Measurements from ENCODE around the gene ZBTB48.

The ZBTB48 gene

DNA sequence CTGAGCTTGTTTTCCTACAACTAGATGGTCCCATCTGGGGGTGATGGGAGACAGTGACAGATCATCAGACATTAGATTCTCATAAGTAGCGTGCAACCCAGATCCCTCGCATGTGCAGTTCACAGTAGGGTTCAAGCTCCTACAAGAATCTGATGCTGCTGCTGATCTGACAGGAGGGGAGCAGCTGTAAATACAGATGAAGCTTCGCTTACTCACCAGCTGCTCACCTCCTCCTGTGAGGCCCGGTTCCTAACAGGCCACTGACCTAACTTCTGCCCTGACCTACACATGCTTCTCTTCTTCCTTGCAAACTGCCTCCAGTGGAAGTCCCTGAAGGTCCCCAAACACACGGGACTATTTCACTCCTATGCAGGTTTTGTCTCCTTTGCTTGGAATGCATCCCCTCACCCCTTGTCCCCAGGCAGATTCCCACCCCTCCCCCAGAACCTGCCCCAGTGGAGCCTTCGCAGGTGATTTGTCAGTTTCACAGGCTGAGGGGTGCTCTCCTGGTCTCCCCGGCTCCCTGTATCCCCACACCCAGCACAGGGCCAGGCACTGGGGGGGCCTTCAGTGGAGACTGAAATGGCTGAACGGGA, 5.7 kb upstream of the ZBTB48 start:
- DNase-seq: no peak

DNA sequence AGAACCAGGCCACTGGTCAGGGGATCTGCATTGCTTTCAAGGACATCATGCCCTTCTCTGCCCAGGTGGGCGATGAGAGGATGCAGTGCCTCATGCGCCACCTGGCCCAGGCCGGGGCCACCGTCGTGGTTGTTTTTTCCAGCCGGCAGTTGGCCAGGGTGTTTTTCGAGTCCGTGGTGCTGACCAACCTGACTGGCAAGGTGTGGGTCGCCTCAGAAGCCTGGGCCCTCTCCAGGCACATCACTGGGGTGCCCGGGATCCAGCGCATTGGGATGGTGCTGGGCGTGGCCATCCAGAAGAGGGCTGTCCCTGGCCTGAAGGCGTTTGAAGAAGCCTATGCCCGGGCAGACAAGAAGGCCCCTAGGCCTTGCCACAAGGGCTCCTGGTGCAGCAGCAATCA, 5.0 kb upstream of the ZBTB48 start:
- no peak for DNase-seq

DNA sequence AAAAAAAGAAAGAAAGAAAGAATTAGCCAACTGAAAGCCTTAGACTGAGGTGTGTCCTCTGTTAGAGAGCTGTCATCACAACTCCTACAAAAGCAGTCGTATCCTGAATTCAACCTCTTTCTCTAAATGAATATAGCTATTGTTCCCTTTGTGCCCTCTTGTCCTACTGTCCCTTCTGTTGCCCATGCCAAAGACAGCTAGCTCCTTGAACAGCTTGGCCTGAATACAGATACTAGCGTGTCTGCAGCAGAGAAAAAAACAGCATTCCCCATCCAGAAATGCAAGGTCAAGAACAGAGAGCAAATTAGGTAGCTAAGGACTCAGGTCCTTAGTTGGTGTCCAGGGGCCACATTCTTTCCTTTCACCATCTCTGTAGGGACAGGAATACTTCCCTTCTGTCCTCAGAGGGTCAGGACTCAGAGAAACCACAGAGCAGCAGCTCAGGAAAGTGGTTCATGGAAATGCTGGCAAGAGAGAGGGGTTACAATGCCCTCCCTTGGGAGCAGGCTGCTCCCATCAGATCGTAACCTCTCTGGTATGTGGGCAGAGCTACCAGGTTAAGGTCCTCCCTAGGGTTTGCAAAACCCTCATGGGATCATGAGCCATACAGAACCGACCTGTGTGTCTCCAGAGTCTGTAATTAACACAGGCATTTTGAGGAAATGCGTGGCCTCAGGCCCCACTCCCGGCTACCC, 1.8 kb upstream of the ZBTB48 start:
- DNase-seq: no peak

DNA sequence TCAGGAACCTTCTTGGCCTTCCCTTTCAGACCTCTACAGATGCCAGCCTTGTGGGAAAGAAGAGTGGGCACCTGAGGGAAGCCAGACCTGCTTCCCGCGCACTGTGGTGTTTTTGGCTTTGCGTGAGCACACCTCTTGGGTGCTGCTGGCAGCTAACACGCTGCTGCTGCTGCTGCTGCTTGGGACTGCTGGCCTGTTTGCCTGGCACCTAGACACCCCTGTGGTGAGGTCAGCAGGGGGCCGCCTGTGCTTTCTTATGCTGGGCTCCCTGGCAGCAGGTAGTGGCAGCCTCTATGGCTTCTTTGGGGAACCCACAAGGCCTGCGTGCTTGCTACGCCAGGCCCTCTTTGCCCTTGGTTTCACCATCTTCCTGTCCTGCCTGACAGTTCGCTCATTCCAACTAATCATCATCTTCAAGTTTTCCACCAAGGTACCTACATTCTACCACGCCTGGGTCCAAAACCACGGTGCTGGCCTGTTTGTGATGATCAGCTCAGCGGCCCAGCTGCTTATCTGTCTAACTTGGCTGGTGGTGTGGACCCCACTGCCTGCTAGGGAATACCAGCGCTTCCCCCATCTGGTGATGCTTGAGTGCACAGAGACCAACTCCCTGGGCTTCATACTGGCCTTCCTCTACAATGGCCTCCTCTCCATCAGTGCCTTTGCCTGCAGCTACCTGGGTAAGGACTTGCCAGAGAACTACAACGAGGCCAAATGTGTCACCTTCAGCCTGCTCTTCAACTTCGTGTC, 995 bp upstream of the ZBTB48 start:
- DNase-seq: no peak

DNA sequence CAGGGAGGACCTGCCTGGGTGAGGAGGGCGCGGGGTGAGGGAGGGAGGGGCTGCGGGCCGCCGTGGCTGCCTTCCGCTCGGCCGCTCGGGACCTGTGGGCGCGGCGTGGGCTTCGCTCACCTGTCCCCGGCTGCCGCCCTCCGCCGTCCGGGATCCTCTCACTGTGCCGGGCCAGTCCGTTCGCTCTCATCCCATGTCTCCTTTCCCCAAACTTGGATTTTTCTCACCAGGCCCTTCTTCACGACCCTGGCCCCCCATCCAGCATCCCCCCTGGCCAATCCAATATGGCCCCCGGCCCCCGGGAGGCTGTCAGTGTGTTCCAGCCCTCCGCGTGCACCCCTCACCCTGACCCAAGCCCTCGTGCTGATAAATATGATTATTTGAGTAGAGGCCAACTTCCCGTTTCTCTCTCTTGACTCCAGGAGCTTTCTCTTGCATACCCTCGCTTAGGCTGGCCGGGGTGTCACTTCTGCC, 362 bp downstream of the ZBTB48 start:
- DNase-seq: no peak

DNA sequence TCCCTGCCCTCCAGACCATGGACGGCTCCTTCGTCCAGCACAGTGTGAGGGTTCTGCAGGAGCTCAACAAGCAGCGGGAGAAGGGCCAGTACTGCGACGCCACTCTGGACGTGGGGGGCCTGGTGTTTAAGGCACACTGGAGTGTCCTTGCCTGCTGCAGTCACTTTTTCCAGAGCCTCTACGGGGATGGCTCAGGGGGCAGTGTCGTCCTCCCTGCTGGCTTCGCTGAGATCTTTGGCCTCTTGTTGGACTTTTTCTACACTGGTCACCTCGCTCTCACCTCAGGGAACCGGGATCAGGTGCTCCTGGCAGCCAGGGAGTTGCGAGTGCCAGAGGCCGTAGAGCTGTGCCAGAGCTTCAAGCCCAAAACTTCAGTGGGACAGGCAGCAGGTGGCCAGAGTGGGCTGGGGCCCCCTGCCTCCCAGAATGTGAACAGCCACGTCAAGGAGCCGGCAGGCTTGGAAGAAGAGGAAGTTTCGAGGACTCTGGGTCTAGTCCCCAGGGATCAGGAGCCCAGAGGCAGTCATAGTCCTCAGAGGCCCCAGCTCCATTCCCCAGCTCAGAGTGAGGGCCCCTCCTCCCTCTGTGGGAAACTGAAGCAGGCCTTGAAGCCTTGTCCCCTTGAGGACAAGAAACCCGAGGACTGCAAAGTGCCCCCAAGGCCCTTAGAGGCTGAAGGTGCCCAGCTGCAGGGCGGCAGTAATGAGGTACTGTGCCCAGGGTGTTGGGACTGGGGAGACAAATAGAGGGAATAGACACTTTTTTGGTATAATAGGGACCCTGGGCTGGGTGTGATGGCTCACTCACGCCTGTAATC, 1.0 kb downstream of the ZBTB48 start:
- no peak for DNase-seq

DNA sequence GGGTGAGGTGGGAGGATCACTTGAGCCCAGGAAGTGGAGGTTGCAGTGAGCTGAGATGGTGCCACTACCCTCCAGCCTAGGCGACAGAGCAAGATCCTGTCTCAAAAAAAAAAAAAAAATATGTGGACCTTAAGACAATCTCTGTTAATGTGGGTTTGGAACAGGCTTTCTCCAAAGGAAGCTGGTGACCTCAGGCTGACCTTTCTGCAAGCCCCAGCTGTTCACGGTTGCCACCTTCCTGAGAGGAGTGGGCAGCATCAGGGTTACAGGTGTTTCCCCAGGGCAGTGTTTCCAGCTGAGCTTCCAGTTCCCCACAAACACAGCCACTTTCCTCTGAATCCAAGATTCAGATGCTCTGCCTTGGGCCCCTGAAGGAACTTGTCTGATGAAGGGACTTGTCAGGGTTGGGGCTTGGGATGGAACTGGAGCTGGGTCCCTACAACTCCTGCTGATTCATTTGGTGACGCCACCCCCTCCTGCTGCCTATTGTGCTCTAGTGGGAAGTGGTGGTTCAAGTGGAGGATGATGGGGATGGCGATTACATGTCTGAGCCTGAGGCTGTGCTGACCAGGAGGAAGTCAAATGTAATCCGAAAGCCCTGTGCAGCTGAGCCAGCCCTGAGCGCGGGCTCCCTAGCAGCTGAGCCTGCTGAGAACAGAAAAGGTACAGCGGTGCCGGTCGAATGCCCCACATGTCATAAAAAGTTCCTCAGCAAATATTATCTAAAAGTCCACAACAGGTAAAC, 1.9 kb downstream of the ZBTB48 start:
- peak; percentile 95 for DNase-seq

DNA sequence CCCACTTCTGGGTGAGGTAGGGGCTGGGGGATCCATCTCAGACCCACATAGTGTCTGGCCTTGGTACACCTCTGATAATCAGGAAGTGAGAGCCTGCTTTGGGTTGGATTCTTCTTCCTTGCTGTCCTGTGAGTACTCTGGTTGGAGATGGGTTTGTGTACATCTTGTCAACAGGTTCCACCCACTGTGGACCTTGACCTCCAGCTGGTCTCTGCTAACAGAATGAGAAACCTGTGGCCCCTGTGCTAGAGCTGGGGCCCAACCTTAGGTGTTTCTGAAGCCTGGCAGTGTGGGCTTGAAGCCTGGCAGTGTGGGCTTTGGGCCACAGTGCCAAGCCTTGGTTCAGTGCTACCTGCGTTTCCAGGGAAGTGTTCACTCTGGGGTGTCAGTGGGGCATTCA, 2.6 kb downstream of the ZBTB48 start:
- DNase-seq: peak; percentile 74

DNA sequence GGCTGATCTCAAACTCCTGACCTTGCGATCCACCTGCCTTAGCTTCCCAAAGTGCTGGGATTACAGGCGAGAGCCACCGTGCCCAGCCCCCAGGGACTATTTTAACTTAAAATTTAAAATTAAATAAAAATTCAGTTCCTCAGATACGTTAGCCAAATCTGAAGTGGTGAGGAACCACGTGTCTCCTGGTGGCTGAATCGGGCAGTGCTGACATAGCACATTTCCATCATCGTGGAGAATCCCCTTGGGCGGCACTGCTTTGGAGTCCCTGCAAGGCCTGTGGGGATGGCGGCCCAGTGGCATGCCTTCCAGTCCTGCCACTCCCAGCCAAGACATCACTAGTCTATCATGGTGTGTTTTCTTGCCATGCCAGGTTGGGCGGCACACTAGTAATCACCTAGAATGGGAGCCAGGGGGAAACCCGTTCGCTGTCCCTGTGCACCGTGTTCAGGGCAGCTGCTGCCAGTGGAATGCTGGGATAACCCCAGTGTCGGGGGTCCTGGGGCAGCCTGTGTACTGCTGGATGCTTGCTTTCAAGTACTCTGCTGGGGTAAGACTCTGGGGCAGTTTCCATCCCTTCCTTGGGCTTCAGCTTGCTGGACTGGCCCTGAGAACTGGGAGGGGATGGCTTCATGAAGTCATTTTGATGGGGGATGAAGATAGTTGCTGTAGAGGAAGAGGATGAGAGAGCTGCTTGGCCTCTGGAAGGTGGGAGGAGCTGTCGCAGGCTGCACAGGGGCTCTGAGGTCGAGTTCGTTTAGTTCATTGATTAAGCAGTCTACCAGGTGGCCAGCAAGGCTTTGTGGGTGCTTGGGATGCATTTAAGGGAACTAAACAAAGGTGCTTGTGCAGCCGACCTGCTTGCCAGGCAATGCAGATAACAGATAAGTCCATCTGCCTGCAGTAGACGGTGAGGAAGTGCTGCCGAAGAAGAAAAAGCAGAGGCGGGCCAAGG, 4.6 kb downstream of the ZBTB48 start:
- DNase-seq: no peak

DNA sequence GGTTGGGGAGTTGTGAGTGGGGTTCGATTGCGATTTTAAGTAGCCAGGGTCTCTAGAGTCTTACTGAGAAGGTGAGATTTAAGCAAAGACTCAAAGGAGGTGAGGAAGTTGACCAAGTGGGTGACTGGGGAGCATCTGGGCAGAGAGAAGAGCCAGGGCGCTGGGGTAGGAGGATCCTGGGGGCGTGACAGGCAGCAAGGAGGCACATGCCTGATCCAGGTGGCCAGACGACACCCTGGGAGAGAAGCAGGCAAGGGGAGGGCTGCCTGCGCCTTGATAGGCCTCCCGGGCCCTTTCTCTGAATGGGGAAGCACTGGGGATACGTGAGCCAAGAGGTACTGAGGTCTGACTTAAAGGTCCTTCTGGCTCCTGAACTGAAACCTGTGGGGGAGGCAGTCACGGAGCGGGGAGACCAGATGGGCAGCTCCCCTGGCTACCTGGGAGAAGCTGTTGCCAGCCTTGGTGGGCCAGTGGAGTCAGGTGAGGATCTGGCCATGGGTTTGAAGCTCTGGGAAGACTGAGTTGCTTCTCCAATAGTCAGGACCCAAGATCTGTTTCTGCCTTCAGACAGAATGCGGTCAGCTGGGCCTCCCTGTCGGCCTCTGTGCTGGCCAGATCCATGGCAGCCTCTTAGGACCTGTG, 5.4 kb downstream of the ZBTB48 start:
- no peak for DNase-seq

DNA sequence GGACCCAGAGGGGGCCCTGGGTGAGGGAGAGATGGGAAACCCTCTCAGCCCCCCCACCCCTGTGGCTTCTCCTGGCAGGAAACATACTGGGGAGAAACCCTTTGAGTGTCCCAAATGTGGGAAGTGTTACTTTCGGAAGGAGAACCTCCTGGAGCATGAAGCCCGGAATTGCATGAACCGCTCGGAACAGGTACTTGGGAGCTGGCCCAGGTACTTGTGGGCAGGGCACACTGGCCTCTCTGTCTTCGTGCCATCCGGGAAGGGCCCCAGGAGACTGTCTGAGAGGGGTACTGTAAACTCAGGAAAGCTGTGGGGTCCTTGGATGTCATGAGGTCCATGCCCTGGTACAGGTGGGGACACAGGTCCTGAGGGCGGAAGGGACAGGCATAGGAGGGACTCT, 6.0 kb downstream of the ZBTB48 start:
- DNase-seq: no peak

DNA sequence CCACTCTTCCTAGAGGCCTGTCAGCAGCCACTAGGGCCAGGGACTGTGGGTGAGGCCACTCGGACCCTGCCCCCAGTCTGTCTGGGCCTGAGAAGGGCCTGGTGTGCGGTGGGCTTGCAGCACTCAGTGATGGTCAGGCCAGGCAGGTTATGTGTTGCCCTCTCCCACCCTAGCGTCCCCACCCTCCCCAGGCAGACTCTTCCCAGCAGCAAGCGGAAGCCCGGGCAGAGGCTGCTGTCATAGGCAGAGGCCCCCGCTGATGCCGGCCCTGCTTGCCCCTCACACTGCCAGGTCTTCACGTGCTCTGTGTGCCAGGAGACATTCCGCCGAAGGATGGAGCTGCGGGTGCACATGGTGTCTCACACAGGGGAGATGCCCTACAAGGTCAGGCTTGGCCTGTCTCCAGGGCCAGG, 6.6 kb downstream of the ZBTB48 start:
- DNase-seq: no peak

DNA sequence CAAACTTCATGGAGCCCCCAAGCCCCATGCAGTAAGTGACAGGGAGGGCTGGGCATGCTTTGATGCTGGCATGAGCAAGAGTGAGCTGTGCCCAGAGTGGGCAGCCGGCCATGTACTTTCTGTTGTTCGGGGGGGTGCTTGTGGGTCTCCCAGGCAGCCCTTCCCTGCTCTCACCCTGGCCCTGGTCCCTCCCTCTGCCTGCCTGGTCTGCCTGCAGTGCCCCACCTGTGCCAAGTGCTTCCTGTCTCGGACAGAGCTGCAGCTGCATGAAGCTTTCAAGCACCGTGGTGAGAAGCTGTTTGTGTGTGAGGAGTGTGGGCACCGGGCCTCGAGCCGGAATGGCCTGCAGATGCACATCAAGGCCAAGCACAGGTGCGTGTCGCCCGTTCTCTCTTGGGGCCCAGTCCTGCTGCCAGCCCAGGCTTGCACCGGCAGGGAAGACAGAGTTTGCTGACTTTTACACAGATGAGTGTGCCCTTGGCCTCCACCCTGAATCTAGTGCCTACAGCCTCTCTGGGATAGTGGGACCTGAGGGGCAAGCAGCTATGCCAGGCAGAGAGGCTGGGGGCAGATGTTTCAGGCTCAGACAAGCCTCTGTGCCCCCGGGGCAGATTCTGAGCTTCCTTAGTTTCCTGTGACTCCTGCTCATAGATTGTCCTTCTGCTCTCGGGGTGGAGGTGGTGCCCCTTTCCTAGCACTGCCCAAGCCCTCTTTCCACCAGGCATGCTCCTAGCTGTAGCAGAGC, 7.6 kb downstream of the ZBTB48 start:
- DNase-seq: peak; percentile 92

DNA sequence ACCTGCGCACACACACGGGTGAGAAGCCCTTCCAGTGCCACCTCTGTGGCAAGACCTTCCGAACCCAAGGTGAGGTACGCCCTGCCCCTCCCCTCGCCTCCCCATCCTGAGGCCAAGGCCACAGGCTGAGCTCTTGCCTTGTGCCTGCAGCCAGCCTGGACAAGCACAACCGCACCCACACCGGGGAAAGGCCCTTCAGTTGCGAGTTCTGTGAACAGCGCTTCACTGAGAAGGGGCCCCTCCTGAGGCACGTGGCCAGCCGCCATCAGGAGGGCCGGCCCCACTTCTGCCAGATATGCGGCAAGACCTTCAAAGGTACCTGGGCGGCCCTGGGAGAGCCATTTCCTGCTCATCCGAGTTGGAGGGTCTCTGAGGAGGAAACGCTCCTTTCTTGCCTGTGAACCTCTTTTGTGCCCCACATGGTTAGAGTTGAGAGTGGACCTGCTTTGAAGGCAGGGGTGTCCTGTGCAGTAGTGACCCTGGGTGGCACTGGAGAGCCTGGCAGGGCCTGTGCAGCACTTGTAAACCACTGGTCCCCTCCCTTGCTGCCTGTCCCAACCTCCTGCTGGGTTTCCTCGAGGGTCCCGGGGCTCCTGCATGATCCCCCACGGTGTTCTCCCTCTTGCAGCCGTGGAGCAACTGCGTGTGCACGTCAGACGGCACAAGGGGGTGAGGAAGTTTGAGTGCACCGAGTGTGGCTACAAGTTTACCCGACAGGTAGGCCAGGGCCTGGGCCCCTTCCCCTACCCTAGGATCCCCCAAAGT, 8.5 kb downstream of the ZBTB48 start:
- DNase-seq: no peak

DNA sequence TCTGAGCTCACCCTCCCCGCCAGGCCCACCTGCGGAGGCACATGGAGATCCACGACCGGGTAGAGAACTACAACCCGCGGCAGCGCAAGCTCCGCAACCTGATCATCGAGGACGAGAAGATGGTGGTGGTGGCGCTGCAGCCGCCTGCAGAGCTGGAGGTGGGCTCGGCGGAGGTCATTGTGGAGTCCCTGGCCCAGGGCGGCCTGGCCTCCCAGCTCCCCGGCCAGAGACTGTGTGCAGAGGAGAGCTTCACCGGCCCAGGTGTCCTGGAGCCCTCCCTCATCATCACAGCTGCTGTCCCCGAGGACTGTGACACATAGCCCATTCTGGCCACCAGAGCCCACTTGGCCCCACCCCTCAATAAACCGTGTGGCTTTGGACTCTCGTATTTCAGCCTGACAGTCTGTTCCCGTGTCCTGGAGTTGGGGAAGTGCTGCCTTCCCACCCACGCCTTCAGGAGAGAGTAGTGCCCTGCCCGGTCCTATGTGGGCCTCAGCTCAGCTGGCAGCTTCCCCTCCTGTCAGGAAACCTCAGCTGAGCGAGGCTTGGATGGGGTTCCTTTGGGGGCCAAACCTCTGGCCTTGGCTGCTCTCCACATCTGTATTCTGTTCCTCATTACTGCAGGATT, 9.2 kb downstream of the ZBTB48 start:
- DNase-seq: no peak

DNA sequence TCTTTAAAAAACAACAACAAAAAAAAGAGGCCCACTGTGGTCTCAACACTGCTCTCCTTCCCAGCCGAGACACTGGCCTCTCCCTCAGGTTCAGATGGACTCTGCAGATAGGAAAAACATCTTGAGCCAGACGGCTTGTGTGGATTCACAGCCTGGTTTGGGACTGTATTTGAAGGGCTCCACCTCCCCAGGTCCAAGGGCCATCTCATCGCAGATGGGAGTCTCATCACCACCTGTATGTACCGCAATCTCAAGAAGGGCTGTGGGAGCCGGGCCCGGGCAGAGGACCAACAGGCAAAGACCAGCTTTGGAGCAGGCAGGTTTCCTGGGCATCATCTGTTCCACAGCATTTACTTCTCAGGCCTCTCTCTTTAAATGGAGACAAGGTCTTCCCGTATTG, 10.3 kb downstream of the ZBTB48 start:
- no peak for DNase-seq

DNA sequence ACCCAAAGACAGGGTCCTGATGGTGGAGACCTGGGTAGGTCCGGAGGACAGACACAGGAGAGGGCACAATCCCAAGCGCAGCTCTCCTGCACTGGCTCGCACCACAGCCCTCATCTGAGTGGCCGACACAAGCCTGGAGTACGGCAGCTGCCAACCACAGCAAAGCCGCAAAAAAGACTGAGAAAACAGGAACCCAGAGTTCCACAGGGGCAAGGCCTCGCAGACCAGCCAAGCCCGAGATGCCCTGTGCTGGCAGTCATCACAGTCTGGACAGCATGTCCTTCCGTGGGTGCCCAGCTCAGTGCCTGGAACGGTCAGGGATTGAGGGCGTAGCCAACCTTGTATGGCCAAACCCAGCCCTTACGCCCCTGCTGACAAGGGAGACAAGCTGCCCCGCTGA, 11.4 kb downstream of the ZBTB48 start:
- no peak for DNase-seq

DNA sequence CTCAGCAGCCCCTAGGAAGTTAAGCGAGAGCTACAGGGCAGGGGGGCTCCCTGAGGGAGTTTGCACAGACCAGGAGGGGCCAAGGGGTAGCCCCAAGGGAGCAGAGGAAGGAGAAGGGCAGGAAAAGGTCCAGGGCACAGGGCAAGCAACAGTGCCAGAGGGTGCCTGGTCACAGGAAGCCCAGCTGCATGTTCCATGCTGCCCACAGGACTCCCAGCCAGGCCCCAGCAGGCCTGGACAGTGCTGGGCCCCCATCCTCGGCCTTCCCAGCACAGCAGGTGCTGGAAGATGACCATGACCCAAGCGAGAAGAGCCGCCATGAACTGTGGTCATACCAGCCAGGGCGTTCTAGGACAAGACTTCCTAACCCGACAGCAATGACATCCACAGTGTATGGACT, 11.8 kb downstream of the ZBTB48 start:
- DNase-seq: no peak

DNA sequence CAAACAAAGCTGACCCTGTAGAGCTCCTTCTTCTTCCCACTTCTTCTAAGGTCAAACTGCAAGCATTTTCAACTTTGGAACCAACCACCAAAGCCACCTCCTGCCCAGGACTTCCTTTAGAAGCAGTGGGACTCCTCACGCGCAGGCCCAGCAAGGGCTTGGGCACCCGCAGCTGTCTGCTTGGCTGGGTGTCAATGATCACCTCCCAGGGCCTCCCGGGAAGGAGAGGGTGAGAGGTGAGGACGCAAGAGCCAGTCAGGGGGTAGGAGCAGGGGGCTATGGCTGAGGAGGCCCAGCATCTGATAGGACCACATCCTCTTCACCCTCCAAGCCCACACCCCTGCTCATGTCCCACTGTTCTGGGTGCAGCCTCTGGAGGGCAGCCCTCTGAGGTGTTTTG, 12.6 kb downstream of the ZBTB48 start:
- no peak for DNase-seq

Data from NCI-H510A treated with DMSO at 0.1 percent for 48 hours (cell line).